Measurements from ENCODE around the gene BHMT2. TPM values are rescaled to one million over a fixed set of nuclear protein-coding genes. Genes with fewer than 3 reads are reported as not detected.
A peak's percentile ranks its signal among the peaks of the same experiment; 100 is the strongest.

BHMT2 gene
- total and polyA plus RNA-seq, 8 donors = 0.28 to 2.8 (median 1.6) TPM

DNA sequence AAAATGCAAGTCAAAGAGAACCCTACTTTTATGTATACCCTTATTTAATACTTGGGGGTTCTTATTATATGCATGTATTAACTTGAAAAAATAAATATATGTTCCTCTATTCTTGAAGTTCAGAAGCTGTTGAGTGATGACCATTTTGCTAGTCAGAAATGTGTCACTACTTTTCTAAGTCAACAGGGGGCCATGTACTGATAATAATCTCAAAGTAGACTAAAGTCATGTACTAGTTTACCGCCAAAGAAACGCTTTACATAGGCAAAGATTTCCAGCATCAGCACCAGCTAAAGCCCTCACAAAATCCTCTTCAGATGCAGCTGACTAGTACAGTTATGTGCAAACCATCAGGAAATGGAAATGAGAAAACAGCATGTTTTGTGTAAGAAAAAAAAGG lies 36.3 kb downstream of the BHMT2 start:
- H3K27ac ChIP-seq = no peak overlapping the region
- no peaks in the 10 kb centered on the region for H3K27me3 ChIP-seq
- TF ChIP-seq, protein P1, sequence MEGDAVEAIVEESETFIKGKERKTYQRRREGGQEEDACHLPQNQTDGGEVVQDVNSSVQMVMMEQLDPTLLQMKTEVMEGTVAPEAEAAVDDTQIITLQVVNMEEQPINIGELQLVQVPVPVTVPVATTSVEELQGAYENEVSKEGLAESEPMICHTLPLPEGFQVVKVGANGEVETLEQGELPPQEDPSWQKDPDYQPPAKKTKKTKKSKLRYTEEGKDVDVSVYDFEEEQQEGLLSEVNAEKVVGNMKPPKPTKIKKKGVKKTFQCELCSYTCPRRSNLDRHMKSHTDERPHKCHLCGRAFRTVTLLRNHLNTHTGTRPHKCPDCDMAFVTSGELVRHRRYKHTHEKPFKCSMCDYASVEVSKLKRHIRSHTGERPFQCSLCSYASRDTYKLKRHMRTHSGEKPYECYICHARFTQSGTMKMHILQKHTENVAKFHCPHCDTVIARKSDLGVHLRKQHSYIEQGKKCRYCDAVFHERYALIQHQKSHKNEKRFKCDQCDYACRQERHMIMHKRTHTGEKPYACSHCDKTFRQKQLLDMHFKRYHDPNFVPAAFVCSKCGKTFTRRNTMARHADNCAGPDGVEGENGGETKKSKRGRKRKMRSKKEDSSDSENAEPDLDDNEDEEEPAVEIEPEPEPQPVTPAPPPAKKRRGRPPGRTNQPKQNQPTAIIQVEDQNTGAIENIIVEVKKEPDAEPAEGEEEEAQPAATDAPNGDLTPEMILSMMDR (IDR thresholded peaks at IDR 0.05) = no peak
- no peaks in the 10 kb centered on the region for H3K36me3 ChIP-seq
- no peaks in the 10 kb centered on the region for H3K9me3 ChIP-seq
- intact Hi-C loops (cut with DNase I) = no loop called here
- no peak overlapping the region for H3K4me3 ChIP-seq
- 87 to 89% methylated on average over 2 of the region's 2 CpGs for WGBS, 2 donors
- ATAC-seq (no peak), DNase-seq (no peak), FAIRE-seq (no peak)
- H3K4me1 ChIP-seq = peaks cover 0 to 6% (median 0%) of the 10 kb centered on the region in 3 donors

DNA sequence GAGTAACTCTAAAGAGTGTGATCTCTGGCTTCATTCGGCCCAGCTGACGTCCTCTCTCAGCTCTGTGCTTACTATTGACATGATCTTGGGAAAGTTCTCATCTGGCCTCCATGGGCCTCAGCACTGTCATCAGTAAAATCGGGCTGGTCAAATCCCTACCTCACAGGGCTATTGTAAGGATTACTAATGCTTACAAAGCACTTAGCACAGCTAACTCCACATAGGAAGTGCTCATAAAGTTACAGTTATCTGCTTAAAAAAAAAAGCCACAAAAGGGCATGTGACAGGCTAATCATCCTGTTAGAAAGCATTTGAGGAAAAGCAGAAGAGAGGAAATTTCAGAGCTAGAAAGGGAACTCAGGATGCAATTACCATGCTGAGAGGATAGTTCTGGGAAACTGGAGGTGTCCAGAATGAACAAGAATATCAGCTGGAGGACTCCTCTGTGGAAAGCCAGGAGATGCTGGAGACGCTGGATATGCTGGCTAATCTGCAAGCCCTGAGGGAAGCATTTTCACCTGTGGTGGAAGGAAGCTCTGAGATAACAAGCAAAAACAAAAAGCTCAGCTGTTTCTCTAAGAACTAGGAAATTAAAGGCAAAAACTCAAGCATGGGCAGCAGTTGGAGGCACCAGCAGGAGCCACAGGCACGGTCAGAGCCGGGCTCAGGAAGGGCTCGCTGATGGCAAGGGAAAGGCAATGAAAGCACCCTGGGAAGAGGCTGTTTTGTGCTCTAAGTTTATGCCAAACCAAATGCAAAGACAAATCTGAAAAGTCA lies 37.6 kb downstream of the BHMT2 start:
- intact Hi-C loops (cut with DNase I) = no loop called here
- no peak for FAIRE-seq
- peak; percentile 89 to 97 (median 96) for ATAC-seq

DNA sequence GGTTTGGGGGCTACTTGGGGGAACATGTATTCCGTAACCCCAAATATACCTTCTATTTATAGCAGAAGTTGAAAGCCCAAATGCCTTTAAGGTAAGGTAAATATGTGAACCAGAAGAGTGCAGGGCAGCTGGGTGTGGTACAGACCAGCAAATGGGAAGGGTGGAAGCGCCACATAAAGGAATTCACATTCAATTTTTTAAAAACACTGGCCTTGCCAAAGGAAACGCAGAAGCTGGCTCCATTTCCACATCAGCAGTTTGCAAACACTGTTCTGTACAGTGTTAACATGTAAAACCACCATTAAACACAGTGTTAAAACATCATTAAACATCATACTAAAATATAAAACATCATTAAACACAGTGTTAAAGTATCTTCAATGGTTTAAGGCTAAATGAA lies 38.5 kb downstream of the BHMT2 start:
- TF ChIP-seq, protein P1 (IDR thresholded peaks at IDR 0.05) = no peak
- intact Hi-C loops (cut with DNase I) = no loop called here
- no peak for FAIRE-seq
- H3K27me3 ChIP-seq = no peaks in the 10 kb centered on the region
- DNase-seq = no peak
- ATAC-seq = no peak
- H3K27ac ChIP-seq = no peak overlapping the region
- WGBS, 2 donors = 72 to 73% methylated on average over 3 of the region's 3 CpGs
- no peak overlapping the region for H3K4me3 ChIP-seq
- H3K9me3 ChIP-seq = no peaks in the 10 kb centered on the region
- no peaks in the 10 kb centered on the region for H3K36me3 ChIP-seq
- H3K4me1 ChIP-seq = peaks cover 0 to 6% (median 0%) of the 10 kb centered on the region in 3 donors

More for the DNA sequence above, 37.6 kb downstream of the BHMT2 start:
- H3K36me3 ChIP-seq = no peaks in the 10 kb centered on the region
- H3K27ac ChIP-seq = peak overlapping the region in 1 of 4 donors; percentile 39
- TF ChIP-seq, protein P1 (IDR thresholded peaks at IDR 0.05) = no peak
- DNase-seq = peak in 4 of 6 donors; percentile 42 to 66 (median 48)
- no peaks in the 10 kb centered on the region for H3K27me3 ChIP-seq
- WGBS, 2 donors = 57 to 59% methylated on average over 7 of the region's 7 CpGs
- peaks cover 0 to 6% (median 0%) of the 10 kb centered on the region in 3 donors for H3K4me1 ChIP-seq
- no peaks in the 10 kb centered on the region for H3K9me3 ChIP-seq
- H3K4me3 ChIP-seq = no peak overlapping the region

DNA sequence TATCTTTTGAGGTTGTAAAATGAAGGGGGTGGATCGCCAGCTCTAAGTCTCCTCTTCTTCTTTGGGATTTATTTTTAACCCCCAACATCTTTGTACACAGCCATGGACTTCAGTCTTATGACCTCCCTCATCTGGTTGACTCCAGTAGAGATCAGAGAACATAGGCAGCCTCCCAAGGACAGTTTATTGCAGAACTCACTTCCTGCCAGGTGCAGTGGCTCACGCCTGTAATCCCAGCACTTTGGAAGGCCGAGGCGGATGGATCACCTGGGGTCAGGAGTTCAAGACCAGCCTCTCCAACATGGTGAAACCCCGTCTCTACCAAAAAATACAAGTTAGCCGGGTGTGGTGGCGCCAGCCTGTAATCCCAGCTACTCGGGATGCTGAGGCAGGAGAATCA lies 39.2 kb downstream of the BHMT2 start:
- ATAC-seq (no peak), FAIRE-seq (no peak), DNase-seq (no peak)
- intact Hi-C loops (cut with DNase I) = no loop called here
- Histone ChIP-seq H3K36me3 (no peaks in the 10 kb centered on the region), H3K9me3 (no peaks in the 10 kb centered on the region), H3K4me3 (no peak overlapping the region), H3K4me1 (peaks cover 0 to 6% (median 0%) of the 10 kb centered on the region in 3 donors), H3K27ac (no peak overlapping the region), H3K27me3 (no peaks in the 10 kb centered on the region)
- 83 to 87% methylated on average over 8 of the region's 8 CpGs for WGBS, 2 donors
- TF ChIP-seq, protein P1 (IDR thresholded peaks at IDR 0.05) = no peak

All from pancreas (tissue), 10 donors.